GM12892 (cell line): ENCODE data around the gene SLC17A9.

Experiments used
- POLR2A ChIP-seq: IDR thresholded peaks from 2 replicates; pipeline ENCODE4 v1.6.1; 2011; ENCODE audit warnings: low read depth, low read length, control low read depth
- POLR2AphosphoS5 ChIP-seq: IDR thresholded peaks from 2 replicates; pipeline ENCODE4 v1.6.1; 2011; ENCODE audit warnings: low read depth, low read length, control low read depth

DNA sequence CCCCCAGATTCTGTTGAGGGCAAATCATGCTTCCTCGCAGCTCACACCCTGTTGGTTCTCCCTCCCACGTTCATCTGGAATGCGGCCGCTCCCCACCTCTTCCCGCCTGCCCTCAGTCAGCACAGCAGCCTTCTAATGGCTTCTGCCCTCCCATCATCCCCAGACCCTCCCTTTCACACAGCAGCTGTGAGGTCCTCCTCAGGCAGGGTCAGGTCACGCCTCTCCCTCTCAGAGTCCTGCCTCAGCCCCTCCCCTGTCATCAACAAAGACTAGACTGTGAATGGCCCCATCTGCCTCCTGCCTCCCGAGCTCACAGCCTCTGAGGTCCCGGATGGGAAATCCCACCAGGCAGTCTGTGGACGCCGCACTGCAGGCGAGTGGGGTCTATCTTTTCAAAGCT is 62.2 kb downstream of the SLC17A9 start:
- TF ChIP-seq POLR2A (no peak), POLR2AphosphoS5 (no peak)
